Vagina (tissue), 2 donors: ENCODE measurements around the gene MCOLN1.

ENCODE experiments used
- POLR2A ChIP-seq, 2 donors: fragments of 450-650 bp; IDR thresholded peaks; one replicate each; pipeline ENCODE4 v1.6.1; 2017; ENCODE audit warnings: antibody characterized with exemption in 2 of 2, mild to moderate bottlenecking in 2 of 2, moderate library complexity in 2 of 2
- TF ChIP-seq, protein P1 (sequence below), 3 experiments: fragments of 450-650 bp in 2 of 3; fragments of 200-600 bp in 1 of 3; sonication (generic) in 1 of 3; IDR thresholded peaks; one replicate each; pipeline ENCODE4 v1.5.1; 2017 to 2019; ENCODE audit warnings: antibody characterized with exemption in 3 of 3, mild to moderate bottlenecking in 2 of 3, moderate library complexity in 2 of 3

- no peak for TF ChIP-seq POLR2A (IDR thresholded peaks at IDR 0.05)
- TF ChIP-seq, protein P1, sequence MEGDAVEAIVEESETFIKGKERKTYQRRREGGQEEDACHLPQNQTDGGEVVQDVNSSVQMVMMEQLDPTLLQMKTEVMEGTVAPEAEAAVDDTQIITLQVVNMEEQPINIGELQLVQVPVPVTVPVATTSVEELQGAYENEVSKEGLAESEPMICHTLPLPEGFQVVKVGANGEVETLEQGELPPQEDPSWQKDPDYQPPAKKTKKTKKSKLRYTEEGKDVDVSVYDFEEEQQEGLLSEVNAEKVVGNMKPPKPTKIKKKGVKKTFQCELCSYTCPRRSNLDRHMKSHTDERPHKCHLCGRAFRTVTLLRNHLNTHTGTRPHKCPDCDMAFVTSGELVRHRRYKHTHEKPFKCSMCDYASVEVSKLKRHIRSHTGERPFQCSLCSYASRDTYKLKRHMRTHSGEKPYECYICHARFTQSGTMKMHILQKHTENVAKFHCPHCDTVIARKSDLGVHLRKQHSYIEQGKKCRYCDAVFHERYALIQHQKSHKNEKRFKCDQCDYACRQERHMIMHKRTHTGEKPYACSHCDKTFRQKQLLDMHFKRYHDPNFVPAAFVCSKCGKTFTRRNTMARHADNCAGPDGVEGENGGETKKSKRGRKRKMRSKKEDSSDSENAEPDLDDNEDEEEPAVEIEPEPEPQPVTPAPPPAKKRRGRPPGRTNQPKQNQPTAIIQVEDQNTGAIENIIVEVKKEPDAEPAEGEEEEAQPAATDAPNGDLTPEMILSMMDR (IDR thresholded peaks at IDR 0.05), result no peak
Observed at GRCh38 chr19:7550987-7551761, 28.8 kb downstream of the MCOLN1 start.
